Activated CD8-positive, alpha-beta memory T cell treated with anti-CD3 and anti-CD28 coated beads for 1 hour (primary cell): ENCODE results near the gene SEM1.
"Not testable (repeated sequence)": the region's sequence is repeated elsewhere in the genome, so short reads cannot be mapped to it uniquely, and the experiment has no call there.

Experiments
- DNase-seq, 2 donors: peaks; one replicate each; pipeline ENCODE4 v3.0.0-alpha.2; 2020; ENCODE audit warnings: low read depth in 1 of 2; ENCODE audit errors: extremely low read depth in 1 of 2

Gene SEM1

DNA sequence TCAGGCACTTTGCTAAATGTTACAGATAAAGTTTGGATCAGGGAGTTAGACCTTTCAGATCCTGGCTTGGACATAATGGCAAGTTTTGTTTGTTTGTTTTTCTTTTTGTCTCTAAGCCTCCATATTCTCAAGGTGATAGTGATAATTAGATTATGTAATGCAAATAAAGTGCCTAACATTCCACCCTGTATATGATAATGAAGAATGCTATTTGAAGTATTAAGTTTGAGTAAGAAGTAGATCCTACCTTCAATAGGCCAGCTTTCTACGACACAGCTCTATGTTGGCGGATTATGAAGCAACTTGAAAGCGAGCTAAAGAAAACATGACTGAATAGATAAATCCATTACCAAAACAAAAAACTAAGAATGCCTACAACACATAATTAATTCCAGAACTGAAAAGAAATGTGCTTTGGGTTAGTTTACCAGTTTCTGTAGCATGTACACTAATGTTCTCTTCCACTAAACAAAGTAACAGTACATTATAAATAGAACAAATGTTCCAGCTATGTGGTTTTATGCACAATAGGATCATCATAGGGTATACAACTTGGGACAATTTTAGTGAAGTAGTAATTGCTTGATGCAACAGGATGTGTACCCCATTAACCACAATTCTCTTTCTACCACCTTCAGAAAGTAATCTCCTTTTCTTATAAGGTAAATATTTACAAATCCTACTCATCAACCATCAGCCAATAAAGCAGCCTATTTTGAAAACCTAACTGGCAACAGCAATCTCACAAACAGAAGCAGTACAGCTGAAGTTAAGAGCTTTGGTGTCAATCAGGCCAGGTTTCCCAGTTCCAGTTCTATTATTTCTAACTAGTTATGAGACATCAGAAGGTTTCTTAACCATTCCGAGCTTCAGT, 1.5 kb downstream of the SEM1 start:
- DNase-seq = no peak

DNA sequence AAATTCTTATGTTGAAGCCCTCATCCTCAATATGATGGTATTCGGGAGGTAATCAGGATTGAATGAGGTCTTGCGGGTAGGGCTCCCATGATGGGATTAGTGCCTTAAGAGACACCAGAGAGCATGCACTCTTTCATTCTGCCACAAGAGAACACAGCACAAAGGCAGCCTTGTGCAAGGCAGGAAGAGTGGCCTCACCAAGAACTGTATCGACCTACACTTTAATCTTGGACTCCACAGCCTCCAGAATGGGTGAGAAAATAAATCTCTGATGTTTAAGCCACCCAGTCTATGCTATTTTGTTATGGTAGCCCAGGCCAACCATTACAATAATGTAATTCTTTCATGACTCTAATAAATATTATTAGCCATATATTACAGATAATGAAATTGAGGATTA, 8.4 kb downstream of the SEM1 start:
- DNase-seq = no peak

DNA sequence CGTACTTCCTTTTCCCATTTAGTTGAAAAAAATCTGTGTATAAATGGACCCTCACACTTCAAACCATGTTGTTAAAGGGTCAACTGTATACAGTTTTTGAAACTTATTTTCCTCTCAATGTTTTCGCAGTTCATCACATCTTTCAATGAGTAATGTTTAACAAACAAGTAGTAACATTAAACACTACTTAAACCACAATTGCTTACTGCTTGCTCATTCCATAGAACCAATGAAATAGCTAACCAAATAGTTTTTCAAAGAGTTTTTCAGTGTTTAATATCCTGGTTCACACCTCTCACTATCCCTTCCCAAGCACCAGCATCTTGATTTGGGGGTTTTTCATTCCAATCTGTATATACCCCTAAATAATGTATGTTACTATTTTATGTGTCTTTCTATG, 9.1 kb downstream of the SEM1 start:
- DNase-seq = no peak

DNA sequence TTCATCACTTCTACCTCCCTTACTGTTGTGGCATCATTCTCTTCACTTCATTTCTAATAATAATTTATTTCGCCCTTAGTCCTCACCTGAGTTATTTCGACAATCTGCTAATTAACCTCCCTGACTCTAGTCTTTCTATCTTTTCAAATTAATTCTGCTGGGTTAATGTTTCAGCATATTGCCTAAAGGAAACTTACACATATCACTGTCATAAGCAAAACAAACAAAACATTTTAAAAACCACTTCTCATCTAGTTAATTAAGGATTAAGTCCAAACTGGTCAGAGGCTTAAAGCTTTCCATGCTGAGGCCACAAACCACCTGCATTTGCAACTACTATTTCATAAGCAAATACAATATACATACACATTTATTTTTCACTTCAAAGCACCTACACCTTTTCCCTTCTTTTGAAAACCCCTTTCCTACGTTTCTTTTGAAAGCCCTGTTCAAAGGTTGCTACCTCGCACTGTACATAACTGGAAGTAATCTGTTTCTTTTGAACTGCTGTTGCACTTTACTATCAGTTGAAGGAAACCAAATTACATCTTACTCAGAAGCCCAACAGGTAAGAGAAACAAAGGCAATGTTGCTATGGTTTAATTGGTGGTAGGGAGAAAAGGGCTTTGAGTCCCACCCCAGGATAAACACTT, 10.3 kb downstream of the SEM1 start:
- no peak for DNase-seq

DNA sequence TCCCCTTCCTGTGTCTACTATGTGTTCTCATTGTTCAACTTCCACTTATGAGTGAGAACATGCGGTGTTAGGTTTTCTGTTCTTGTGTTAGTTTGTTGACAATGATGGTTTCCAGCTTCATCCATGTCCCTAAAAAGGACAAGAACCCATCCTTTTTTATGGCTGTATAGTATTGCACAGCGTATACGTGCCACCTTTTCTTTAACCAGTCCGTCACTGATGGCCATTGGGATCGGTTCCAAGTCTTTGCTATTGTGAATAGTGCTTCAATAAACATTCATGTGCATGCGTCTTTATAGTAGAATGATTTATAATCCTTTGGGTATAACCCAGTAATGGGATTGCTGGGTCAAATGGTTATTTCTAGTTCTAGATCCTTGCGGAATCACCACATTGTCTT, 11.2 kb downstream of the SEM1 start:
- not testable (repeated sequence) for DNase-seq

DNA sequence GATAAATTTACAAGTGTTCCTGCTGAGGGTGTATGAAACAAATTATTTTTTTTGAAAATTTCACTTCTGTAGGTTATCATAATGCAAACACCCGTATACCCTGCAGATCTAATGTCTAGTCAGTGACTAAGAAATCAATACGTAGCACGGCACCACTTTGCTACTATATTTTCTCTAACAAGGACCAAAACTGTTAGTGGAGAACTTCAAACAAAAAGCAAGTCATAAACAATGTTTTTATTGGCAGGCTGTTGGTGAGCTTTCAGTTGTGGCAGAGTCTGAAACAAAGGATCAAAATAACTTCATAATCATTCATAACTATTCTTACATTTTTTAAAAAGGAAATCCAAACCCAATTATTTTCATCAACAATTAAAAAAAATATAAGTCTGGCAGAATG, 11.8 kb downstream of the SEM1 start:
- no peak for DNase-seq

DNA sequence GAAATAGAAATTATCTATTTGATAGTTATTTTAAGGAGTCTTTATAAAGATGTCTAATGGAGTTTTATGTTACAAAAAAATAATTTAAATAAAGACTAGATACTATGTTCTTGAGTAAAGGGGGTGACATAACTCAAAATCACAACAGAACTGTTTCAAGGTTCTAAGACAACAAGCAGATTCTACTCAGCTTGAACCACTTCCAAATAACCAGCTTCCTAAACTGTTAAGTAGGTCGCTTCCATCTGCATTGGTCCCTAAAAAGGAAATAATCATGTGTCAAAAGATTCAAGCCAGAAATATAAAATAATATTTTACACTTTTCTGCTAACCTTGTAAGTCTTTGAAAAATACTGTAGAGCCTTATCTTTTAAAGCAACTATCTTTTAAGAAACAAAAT, 14.1 kb downstream of the SEM1 start:
- DNase-seq = no peak

DNA sequence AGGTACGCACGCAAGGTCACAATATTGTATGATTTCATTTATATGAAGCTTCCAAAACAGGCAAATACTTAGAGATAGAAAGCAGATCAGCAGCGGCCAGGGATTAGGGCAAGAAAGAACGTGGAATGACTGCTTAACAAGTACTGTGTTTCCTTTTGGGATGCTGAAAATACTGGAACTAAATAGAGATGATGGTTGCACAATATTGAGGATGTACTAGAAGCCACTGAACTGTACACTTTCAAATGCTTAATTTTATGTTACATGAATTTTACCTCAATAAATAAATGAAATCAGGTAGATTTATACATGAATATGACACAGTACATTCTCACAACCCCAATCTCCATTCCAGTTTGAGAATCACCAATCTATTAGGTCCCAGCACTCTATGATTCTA, 15.6 kb downstream of the SEM1 start:
- no peak for DNase-seq

DNA sequence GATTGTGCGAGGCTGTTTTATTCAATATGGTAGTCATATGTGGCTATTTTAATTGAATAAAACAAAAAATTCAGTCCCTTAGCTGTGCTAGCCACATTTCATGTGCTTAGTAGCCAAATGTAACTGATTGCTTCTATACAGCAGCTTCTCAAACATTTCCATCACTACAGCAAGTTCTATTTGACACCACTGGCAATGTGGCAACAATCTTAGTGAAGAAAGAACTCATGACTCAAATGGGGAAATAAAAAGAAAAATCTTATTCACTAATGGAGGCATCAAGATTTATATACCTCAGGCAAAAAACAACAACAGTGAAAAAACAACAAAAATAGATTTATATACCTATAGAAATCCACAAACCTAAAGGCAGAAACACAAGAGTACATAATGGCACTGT, 17.9 kb downstream of the SEM1 start:
- no peak for DNase-seq

DNA sequence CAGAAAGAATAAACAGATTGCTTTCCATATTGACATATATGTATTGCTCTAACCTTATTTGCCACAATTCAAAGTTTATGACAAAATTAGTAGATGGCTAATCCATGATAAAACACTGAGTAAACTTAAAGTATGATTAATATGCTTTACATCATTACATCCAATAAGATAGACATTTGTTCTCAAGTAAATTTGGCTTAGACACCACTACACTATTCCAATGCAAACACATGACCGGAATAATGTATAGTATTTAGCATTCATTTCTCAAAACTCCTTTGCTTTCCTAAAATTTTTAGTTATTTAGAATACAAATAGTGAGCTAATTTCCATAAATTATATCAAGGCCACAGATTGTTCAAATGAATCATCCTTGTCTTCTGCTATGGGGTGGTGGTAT, 20.2 kb downstream of the SEM1 start:
- DNase-seq = no peak

DNA sequence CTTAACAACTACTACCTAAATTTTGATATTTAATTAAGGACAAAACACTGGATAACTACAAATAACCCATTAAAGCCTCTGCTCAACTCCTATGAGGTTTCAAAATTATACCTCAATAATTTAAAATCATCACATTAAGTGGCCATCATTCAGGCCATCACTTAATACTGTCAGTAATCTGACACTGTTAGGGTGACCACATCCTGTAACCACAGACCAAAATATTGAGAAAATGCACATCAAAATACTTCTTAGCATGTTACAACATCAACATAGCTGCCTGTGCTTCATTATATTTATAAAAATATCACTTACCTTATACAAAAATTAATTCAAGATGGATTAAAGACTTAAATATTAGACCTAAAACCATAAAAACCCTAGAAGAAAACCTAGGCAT, 23.3 kb downstream of the SEM1 start:
- DNase-seq = no peak

DNA sequence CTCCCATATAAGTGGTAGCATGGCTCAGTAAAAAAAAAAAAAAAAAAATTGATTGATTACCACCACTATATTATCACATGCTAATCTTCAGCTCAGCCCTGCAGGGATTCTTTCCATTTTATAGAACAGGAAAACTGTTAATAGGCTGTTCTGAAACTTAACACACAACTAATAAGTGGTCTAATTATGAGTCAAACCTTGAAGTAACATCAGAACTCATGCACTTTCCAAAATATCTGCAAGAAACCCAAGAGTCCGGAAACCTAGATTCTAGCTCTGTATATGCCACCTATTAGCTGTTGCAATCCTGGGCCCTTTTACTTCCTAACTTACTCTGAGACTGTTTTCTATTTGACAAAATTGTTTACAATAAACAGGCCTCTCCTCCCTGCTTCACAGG, 23.9 kb downstream of the SEM1 start:
- no peak for DNase-seq

DNA sequence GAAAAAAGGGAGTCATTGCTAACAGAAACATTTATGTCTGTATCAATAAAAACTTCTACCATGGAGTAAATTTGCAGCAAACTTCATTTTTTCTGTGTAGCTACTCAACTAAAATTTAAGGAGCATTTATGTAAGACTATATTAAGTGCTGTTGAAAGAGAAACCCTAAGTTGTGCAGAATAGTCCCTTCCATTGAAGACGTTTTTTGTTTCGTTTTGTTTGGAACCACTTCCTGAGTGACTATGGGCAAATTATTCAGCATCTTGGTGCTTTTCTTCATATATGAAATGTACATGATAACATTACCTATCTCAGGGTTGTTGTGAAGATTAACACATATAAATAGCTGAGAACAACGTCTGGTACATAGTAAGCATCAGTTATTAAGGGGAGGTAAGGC, 24.3 kb downstream of the SEM1 start:
- DNase-seq = no peak

DNA sequence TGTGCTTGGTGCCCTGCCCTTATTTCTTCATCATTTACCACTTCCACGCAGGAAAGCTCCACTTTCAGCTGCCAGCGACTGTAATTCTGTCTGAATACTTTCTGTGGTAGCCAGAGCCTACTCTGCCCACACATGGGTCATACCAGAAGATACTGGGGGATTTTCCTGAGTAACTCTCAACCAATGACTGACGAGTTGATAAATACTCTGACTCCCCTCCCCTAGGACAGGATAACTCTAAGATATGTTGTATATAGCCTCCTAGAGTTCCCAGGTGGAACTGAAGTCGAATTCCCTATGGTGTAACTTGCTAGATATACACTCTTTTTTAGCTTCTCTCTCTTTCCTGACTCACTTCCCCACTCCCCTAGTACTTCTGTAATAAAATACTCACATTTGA, 29.8 kb downstream of the SEM1 start:
- no peak for DNase-seq

DNA sequence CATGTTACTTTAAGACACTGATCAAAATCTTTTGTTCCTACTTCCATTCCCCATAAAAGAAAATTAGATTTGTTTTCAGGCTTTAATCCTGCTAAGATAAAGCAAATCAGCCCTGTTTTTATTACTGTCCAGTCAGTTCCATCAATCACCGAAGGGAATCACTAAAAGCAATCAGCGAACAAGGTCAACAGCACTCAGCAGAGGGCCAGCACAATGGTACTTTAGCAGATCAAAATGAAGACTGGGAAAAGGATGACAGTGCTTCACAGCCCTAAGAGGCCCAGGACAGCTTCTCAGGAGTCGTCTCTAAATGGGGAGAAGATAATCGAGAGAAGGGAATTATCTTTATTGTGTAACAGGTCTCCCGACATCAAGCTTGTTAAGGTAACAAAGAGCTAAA, 32.7 kb downstream of the SEM1 start:
- DNase-seq = no peak

DNA sequence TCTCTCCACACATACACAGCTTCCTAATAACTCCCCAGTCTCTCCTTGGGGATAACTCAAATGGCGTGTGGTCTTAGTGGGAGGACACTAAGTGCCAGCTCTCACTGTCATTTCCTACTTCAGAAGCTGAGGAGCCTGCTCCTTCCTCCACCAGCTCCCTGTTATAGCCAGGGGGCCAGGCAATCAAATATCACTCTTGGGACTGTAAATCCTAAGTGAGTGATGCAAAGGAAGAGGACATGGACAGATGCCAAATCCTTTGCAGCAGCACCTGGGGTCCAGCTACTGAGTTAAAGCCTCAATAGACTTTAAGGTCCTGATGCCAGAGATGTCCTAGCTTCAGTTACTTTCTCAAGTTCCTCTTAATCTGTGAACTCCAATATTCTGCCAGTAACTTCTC, 34.1 kb downstream of the SEM1 start:
- DNase-seq = no peak

DNA sequence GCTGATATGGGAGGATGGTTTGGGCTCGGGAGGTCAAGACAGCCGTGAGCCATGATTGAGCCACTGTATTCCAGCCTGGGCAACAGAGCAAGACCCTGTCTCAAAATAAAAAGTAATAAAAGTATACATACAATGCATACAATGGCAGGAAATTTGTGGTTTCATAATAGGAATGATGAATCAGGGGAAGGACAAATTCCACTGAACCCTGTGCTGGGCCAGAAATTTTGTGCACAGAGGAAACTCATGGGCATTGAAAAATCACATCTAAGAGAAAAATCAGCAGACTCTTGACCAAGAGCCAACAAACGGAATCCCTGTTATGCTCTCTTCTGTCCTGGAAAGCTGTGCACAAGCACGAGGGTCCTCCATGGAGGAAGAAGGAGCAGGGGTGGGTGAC, 35.1 kb downstream of the SEM1 start:
- DNase-seq = no peak

DNA sequence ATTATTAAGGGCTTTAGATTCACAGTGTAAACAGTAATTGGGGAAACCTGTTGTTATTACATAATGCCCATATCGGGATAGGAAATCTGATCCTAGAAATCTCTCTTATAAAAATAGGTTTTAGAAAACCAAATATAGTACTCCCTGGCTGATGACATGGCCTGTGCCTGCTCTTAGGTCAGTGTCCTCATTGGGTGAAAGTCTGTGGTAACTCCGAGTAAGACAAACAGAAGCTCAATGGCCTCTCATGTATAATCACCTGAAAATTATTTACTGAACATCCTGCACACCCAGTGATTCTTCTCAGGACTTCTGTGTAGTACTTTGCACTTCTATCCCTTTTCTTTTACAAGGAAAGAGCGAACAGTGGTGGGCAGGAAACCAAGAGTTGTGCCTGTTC, 37.8 kb downstream of the SEM1 start:
- no peak for DNase-seq

DNA sequence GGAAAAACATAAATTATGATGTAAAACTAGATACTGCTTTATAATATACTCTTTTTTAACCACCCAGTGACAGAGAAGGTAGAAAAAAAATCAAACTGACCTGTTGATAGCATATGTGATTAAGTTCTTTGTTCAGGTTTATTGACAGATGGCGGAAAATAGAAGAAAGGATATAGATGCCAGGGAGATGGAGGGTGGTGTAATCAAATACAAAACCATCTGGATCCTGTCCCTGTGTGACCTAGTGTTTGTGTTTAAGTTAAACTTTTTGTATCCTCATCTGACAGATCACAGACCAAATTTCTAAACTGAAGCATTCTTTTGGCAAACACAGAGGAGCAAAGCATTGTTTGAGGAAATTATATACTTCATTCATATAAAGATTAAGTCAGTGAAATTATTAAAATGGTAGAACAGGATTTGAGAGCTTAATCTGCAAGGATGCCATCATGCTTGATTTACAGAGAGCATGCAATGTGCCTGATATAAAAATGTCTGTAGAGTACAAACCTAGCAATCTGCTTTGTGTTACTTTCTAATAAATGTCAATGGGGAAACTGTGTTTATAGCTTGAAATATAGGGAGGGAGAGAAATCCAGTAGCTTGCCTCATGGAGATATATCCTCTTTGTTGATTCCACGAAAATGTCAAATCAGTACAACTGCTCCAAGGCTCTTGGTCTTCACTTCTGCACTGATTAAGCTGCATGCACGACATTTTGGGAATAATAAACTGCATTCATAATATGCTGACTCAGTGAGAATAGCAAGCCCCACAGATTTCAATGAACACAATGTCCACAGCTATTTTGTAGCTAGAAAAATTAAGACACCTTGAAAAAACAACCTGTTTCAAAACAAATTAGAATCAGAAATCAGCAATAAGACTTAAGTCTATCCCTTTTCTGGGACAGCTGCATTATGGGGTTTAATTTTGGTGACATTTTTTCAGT, 39.0 kb downstream of the SEM1 start:
- no peak for DNase-seq

DNA sequence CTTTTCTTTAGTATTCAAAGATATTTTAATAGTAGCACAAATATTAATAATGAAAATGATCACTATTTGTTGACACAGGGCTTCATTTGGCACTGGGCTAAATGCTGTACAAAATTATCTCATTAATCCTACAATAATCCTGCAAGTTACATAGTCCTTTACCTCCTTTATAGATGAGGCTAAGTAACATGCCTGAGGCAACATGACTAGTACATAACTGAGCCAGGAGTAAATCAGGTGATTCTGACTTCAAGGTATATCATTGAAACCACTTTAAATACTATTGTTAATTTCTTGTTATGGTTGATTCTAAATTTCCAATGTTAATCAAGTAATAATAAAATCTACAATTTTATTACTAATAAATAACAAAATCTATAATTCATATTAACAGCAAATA, 39.8 kb downstream of the SEM1 start:
- no peak for DNase-seq

DNA sequence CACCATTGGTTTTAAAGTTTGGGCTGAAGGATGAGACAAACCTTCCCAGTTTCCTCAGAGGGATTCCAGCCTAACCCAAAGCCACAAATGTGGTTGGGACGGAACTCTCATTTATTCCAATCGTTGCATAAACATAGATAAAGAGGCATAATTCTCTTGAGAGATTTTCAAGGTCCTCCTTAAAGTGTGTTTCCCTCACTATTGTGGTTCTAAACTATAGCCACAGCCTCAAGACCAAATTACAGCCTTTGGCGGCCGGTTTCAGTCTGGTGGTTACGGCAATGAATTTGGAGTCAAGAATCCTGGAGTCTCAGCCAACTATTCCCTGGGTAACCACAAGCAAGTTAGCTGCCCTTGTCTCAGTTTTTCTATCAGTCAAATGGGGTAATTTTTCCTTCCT, 42.6 kb downstream of the SEM1 start:
- no peak for DNase-seq

DNA sequence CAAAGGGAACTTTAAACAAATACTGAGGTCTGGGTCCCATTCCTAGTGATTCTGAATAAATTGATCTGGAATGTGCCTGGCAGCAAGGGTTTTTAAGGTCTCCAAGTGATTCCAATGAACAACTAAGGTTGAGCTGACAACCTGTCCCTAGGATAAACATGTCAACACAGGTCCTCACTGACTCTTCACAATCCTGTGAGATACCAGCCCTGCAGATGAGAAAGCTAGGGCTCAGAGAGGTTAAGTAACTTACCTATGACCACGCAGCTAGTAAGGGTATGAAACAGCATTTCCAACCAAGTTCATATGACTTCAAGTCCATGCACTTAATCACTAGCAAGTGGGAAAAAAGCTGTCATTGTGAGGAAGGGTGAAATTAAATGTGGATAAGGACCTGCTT, 44.0 kb downstream of the SEM1 start:
- DNase-seq = no peak
